Erythroblast (primary cell): ENCODE data around the gene PGGHG.

Experiments used
- GATA1 ChIP-seq: IDR thresholded peaks from 2 replicates; pipeline ENCODE4 v1.6.1; 2011; ENCODE audit warnings: low read depth, mild to moderate bottlenecking, control low read depth, low read length, moderate library complexity
- POLR2A ChIP-seq: IDR thresholded peaks from 2 replicates; pipeline ENCODE4 v1.6.1; 2011; ENCODE audit warnings: mild to moderate bottlenecking, low read length

GRCh38 chr11:244376-244775, 44.5 kb upstream of the PGGHG start:
- TF ChIP-seq POLR2A (no peak), GATA1 (no peak)
